ENCODE results near the gene CENATAC.
"Not testable (repeated sequence)": the region's sequence is repeated elsewhere in the genome, so short reads cannot be mapped to it uniquely, and the experiment has no call there.

The CENATAC gene

DNA sequence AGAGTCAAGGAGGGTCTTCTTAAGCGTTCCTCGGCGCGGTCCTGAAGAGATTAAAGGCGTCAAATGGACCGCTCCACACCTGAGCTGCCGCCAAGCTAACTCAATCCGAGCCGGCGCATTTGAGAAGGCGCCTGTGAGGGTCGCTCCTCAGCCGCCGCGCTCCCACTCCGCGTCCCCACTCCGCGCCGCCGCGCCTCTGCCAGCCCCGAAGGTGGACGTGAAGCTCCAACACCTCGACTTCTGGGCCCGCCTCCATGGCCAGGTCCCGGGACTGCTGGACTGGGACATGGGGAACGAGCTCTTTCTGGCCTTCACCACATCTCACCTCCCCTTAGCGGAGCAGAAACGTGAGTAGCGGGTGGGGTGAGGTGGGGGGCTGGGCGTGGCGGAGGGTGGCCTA, 26.3 kb upstream of the CENATAC start, which contains the start of gene FOXR1:
FOXR1 (plus strand) TSS at position 116 of the 400 bp plus-strand sequence; CDS start at position 287, 171 bp downstream.
- Histone ChIP-seq H3K9me3 (ENCODE audit: control insufficient read depth, low read length) (no peaks in the 10 kb centered on the region), H3K9ac (ENCODE audit: low read length) (no peak within 1 kb of the TSS), H3K27me3 (ENCODE audit: control insufficient read depth, insufficient read depth, low read length) (no peaks in the 10 kb centered on the region), H3K4me1 (ENCODE audit: control insufficient read depth, insufficient read depth, low read length) (no peaks in the 10 kb centered on the region), H3K36me3 (ENCODE audit: control insufficient read depth, insufficient read depth, low read length) (no peaks in the 10 kb centered on the region), H3K4me3 (ENCODE audit: low read length) (no peak within 1 kb of the TSS)

DNA sequence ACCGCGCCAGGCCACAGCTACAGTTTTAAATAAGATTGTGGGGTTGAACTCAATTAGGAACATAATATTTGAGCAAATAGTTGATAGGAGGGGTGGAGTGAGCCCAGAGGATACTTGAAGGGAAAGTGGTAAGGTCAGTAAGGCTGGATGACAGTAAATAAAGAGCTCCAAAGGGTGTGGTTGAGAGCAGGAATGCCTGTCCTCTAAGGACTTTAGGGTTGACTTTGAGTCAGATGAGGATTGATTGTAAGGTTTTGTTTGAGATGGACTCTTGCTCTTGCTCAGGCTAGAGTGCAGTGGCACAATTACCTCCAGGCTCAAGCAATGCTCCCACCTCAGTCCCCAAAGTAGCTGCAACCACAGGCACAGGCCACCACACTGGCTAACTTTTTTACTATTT, 24.0 kb upstream of the CENATAC start:
- H3K4me1 ChIP-seq (ENCODE audit: control insufficient read depth, insufficient read depth, low read length): no peaks in the 10 kb centered on the region
- no peaks in the 10 kb centered on the region for H3K36me3 ChIP-seq (ENCODE audit: control insufficient read depth, insufficient read depth, low read length)
- no peaks in the 10 kb centered on the region for H3K9me3 ChIP-seq (ENCODE audit: control insufficient read depth, low read length)
- H3K27me3 ChIP-seq (ENCODE audit: control insufficient read depth, insufficient read depth, low read length): no peaks in the 10 kb centered on the region
- H3K9ac ChIP-seq (ENCODE audit: low read length): no peak overlapping the region
- H3K4me3 ChIP-seq (ENCODE audit: low read length): no peak overlapping the region

DNA sequence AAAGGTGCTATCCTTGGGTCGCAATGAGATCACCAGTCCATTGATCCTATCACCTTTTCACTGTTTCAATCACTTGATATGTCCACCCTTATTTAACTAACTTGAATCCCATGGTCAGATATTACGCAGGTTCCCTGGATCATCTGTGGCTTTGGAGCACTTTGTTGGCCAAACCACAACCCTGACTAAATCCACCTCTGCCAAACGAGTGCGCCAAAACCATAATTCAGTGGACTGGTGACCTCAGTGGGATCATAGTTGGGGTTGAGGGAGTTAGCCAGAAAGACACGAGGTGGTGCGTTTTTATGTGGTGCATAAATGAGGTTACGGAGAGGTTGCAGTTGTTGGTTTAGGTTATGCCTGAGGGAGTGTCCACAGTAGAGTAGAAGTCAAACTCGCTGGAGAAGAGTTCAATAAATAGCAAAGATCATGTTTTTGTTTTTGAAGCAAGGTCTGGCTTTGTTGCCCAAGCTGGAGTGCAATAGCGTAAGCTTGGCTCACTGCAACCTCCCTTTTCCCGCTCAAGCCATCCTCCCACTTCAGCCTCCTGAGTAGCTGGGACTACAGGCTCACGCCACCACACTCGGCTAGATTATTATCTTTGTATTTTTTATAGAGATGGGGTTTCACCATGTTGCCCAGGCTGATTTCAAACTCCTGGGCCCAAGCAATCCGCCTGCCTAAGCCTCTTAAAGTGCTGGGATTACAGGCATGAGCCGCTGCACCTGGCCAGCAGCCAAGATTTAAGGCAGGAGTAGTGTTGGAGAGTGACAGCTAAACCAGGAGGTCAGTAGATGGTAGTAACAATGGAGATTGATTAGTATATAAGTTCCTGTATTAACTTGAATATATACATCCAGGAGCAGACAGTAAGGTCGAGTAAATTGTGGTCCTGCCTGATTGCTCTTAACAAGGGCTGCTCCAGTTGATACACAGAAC, 21.9 kb upstream of the CENATAC start:
- H3K9me3 ChIP-seq (ENCODE audit: control insufficient read depth, low read length): no peaks in the 10 kb centered on the region

DNA sequence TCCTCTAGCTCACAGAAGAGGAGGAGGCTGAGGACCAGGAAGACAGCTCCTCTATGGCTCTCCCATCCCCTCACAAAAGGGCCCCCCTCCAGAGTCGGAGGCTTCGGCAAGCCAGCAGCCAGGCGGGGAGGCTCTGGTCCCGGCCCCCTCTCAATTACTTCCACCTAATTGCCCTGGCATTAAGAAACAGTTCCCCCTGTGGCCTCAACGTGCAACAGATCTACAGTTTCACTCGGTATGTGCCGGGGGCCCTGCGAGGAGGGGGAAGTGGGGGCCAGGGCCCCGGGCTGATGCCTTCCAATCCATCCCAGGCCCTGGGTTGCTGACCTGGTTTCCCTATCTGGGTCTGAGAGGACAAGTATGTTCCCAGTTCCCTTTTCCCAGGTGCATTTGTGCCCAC, 18.5 kb upstream of the CENATAC start:
- Histone ChIP-seq H3K9ac (ENCODE audit: low read length) (no peak overlapping the region), H3K36me3 (ENCODE audit: control insufficient read depth, insufficient read depth, low read length) (no peaks in the 10 kb centered on the region), H3K9me3 (ENCODE audit: control insufficient read depth, low read length) (no peaks in the 10 kb centered on the region), H3K4me3 (ENCODE audit: low read length) (no peak overlapping the region), H3K4me1 (ENCODE audit: control insufficient read depth, insufficient read depth, low read length) (peaks cover 7% of the 10 kb centered on the region), H3K27me3 (ENCODE audit: control insufficient read depth, insufficient read depth, low read length) (peaks cover 9% of the 10 kb centered on the region)

More for the DNA sequence above, 21.9 kb upstream of the CENATAC start:
- no peak overlapping the region for H3K4me3 ChIP-seq (ENCODE audit: low read length)
- no peaks in the 10 kb centered on the region for H3K36me3 ChIP-seq (ENCODE audit: control insufficient read depth, insufficient read depth, low read length)
- peaks cover 8% of the 10 kb centered on the region for H3K27me3 ChIP-seq (ENCODE audit: control insufficient read depth, insufficient read depth, low read length)
- no peak overlapping the region for H3K9ac ChIP-seq (ENCODE audit: low read length)
- peaks cover 7% of the 10 kb centered on the region for H3K4me1 ChIP-seq (ENCODE audit: control insufficient read depth, insufficient read depth, low read length)

DNA sequence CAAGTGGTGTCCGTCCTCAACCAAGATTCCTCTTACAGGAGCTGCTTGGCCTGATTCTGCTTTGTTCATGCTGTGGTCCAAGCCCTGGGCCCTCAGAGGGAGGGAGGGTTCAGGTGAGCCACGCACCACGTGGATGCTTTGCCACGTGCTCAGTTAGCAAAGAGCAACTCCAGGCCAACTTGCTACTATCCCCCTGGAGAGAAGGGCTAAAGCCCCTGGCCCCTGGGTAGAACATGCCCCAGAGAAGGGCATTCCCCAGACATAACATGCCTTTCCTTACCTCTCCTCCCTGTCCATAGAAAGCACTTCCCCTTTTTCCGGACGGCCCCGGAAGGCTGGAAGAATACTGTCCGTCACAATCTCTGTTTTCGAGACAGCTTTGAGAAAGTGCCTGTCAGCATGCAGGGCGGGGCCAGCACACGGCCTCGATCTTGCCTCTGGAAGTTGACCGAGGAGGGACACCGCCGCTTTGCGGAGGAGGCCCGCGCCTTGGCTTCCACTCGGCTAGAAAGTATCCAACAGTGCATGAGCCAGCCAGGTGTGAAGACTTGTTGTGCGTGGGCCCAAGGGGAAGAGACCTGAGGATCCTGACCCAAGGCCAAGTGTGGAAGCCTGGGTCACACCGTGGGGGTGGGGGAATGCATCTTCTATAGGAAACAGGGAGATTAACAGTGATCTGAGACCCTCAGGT, 17.6 kb upstream of the CENATAC start:
- peaks cover 7% of the 10 kb centered on the region for H3K4me1 ChIP-seq (ENCODE audit: control insufficient read depth, insufficient read depth, low read length)
- no peaks in the 10 kb centered on the region for H3K9me3 ChIP-seq (ENCODE audit: control insufficient read depth, low read length)
- H3K9ac ChIP-seq (ENCODE audit: low read length): no peak overlapping the region
- H3K4me3 ChIP-seq (ENCODE audit: low read length): no peak overlapping the region
- peaks cover 9% of the 10 kb centered on the region for H3K27me3 ChIP-seq (ENCODE audit: control insufficient read depth, insufficient read depth, low read length)
- H3K36me3 ChIP-seq (ENCODE audit: control insufficient read depth, insufficient read depth, low read length): no peaks in the 10 kb centered on the region

- not testable (repeated sequence) for H3K4me1 ChIP-seq (ENCODE audit: control insufficient read depth, insufficient read depth, low read length); H3K9me3 ChIP-seq (ENCODE audit: control insufficient read depth, low read length); H3K36me3 ChIP-seq (ENCODE audit: control insufficient read depth, insufficient read depth, low read length); H3K9ac ChIP-seq (ENCODE audit: low read length); H3K4me3 ChIP-seq (ENCODE audit: low read length); H3K27me3 ChIP-seq (ENCODE audit: control insufficient read depth, insufficient read depth, low read length)
Measured at GRCh38 chr11:118984337-118984736, 13.6 kb upstream of the CENATAC start.

GRCh38 chr11:118984825-118985224, 13.1 kb upstream of the CENATAC start:
- no peak overlapping the region for H3K9ac ChIP-seq (ENCODE audit: low read length)
- peaks cover 7% of the 10 kb centered on the region for H3K4me1 ChIP-seq (ENCODE audit: control insufficient read depth, insufficient read depth, low read length)
- H3K27me3 ChIP-seq (ENCODE audit: control insufficient read depth, insufficient read depth, low read length): peaks cover 9% of the 10 kb centered on the region
- H3K36me3 ChIP-seq (ENCODE audit: control insufficient read depth, insufficient read depth, low read length): no peaks in the 10 kb centered on the region
- no peaks in the 10 kb centered on the region for H3K9me3 ChIP-seq (ENCODE audit: control insufficient read depth, low read length)
- H3K4me3 ChIP-seq (ENCODE audit: low read length): no peak overlapping the region

DNA sequence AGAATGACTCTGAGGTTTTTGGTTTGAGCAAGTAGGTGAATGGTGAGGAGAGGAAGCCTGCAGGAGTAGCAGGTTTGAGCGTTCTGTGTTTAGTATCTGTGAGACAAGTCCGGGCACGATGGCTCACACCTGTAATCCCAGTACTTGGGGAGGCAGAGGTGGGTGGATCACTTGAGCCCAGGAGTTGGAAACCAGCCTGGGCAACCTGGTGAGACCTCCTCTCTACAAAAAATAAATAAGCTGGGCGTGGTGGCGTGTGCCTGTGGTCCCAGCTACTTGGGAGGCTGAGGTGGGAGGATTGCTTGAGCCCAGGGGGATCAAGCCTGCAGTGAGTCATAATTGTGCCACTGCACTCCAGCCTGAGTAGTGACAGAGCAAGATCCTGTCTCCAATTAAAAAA, 9.7 kb upstream of the CENATAC start:
- no peaks in the 10 kb centered on the region for H3K27me3 ChIP-seq (ENCODE audit: control insufficient read depth, insufficient read depth, low read length)
- H3K36me3 ChIP-seq (ENCODE audit: control insufficient read depth, insufficient read depth, low read length): no peaks in the 10 kb centered on the region
- no peaks in the 10 kb centered on the region for H3K4me1 ChIP-seq (ENCODE audit: control insufficient read depth, insufficient read depth, low read length)
- H3K4me3 ChIP-seq (ENCODE audit: low read length): no peak overlapping the region
- H3K9me3 ChIP-seq (ENCODE audit: control insufficient read depth, low read length): no peaks in the 10 kb centered on the region
- H3K9ac ChIP-seq (ENCODE audit: low read length): no peak overlapping the region

DNA sequence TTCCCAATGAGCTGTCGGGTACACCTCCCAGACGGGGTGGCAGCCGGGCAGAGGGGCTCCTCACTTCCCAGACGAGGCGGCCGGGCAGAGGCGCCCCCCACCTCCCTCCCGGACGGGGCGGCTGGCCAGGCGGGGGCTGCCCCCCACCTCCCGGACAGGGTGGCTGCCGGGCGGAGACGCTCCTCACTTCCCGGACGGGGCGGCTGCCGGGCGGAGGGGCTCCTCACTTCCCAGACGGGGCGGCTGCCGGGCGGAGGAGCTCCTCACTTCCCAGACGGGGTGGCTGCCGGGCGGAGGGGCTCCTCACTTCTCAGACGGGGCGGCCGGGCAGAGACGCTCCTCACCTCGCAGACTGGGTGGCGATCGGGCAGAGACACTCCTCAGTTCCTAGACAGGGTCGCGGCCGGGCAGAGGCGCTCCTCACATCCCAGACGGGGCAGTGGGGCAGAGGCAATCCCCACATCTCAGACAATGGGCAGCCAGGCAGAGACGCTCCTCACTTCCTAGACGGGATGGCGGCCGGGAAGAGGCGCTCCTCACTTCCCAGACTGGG, 6.4 kb upstream of the CENATAC start:
- H3K4me3 ChIP-seq (ENCODE audit: low read length); H3K27me3 ChIP-seq (ENCODE audit: control insufficient read depth, insufficient read depth, low read length); H3K9me3 ChIP-seq (ENCODE audit: control insufficient read depth, low read length); H3K4me1 ChIP-seq (ENCODE audit: control insufficient read depth, insufficient read depth, low read length); H3K36me3 ChIP-seq (ENCODE audit: control insufficient read depth, insufficient read depth, low read length); H3K9ac ChIP-seq (ENCODE audit: low read length): not testable (repeated sequence)

- no peaks in the 10 kb centered on the region for H3K9me3 ChIP-seq (ENCODE audit: control insufficient read depth, low read length)
- H3K9ac ChIP-seq (ENCODE audit: low read length): peak overlapping the region; percentile 58
- H3K36me3 ChIP-seq (ENCODE audit: control insufficient read depth, insufficient read depth, low read length): no peaks in the 10 kb centered on the region
- H3K4me1 ChIP-seq (ENCODE audit: control insufficient read depth, insufficient read depth, low read length): peaks cover 9% of the 10 kb centered on the region
- H3K4me3 ChIP-seq (ENCODE audit: low read length): peak overlapping the region; percentile 64
- no peaks in the 10 kb centered on the region for H3K27me3 ChIP-seq (ENCODE audit: control insufficient read depth, insufficient read depth, low read length)
Measured at GRCh38 chr11:118996926-118997626, 862 bp upstream of the CENATAC start.

DNA sequence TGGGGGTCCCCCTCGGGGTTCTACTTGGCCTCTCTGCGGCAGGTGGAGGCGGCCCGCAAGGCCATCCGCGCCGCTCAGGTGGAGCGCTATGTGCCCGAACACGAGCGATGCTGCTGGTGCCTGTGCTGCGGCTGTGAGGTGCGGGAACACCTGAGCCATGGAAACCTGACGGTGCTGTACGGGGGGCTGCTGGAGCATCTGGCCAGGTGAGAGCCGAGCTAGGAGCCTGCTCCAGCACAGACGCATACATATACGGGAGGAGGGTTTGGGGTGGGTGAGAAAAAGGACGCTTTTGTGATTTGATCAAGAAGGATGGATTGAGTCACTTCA, 415 bp downstream of the CENATAC start:
- H3K36me3 ChIP-seq (ENCODE audit: control insufficient read depth, insufficient read depth, low read length): no peaks in the 10 kb centered on the region
- peaks cover 9% of the 10 kb centered on the region for H3K4me1 ChIP-seq (ENCODE audit: control insufficient read depth, insufficient read depth, low read length)
- no peaks in the 10 kb centered on the region for H3K27me3 ChIP-seq (ENCODE audit: control insufficient read depth, insufficient read depth, low read length)
- peak overlapping the region; percentile 58 for H3K9ac ChIP-seq (ENCODE audit: low read length)
- peak overlapping the region; percentile 64 for H3K4me3 ChIP-seq (ENCODE audit: low read length)
- no peaks in the 10 kb centered on the region for H3K9me3 ChIP-seq (ENCODE audit: control insufficient read depth, low read length)

- H3K9me3 ChIP-seq (ENCODE audit: control insufficient read depth, low read length): no peaks in the 10 kb centered on the region
- peak overlapping the region; percentile 64 for H3K4me3 ChIP-seq (ENCODE audit: low read length)
- H3K4me1 ChIP-seq (ENCODE audit: control insufficient read depth, insufficient read depth, low read length): peaks cover 9% of the 10 kb centered on the region
- no peaks in the 10 kb centered on the region for H3K36me3 ChIP-seq (ENCODE audit: control insufficient read depth, insufficient read depth, low read length)
- H3K27me3 ChIP-seq (ENCODE audit: control insufficient read depth, insufficient read depth, low read length): no peaks in the 10 kb centered on the region
- H3K9ac ChIP-seq (ENCODE audit: low read length): peak overlapping the region; percentile 58
Measured at GRCh38 chr11:118998822-118999221, 884 bp downstream of the CENATAC start.

Data from mucosa of stomach (tissue), 1 donor.